ENCODE measurements around the gene DNAJC12. TPM values are rescaled to one million over a fixed set of nuclear protein-coding genes. Genes with fewer than 3 reads are reported as not detected.

The DNAJC12 gene
- total RNA-seq, 2 experiments from 2014 or later = 13.2 to 13.9 TPM

GRCh38 chr10:67804395-67804678 is 33.7 kb downstream of the DNAJC12 start:
- intact Hi-C loops (cut with micrococcal nuclease) = no loop called here
- Mint-ChIP-seq H3K4me3 (no peak overlapping the region), H3K27ac (peak overlapping the region; percentile 87)

GRCh38 chr10:67803588-67804394 is 34.2 kb downstream of the DNAJC12 start:
- Mint-ChIP-seq H3K9me3 (no peaks in the 10 kb centered on the region), H3K4me1 (ENCODE audit: low read depth) (peaks cover 10% of the 10 kb centered on the region), H3K27ac (peak overlapping the region; percentile 87), H3K27me3 (ENCODE audit: low read depth) (no peaks in the 10 kb centered on the region), H3K36me3 (ENCODE audit: low read depth) (no peaks in the 10 kb centered on the region), H3K4me3 (no peak overlapping the region)
- peak; percentile 51 for DNase-seq
- CTCF ChIA-PET = interaction anchor here (1.0 to 2.2 kb wide), 4 partner anchors 8 to 352 kb away, joined by 3 to 14 read pairs (median 4); no protein-coding TSS in a partner anchor
- intact Hi-C loops (cut with micrococcal nuclease) = loop anchor here (1.0 kb wide), 3 partner anchors 12 to 46 kb away; no protein-coding TSS in a partner anchor

More at GRCh38 chr10:67804395-67804678, 33.7 kb downstream of the DNAJC12 start:
- Mint-ChIP-seq H3K9me3 (no peaks in the 10 kb centered on the region), H3K36me3 (ENCODE audit: low read depth) (no peaks in the 10 kb centered on the region), H3K27me3 (ENCODE audit: low read depth) (no peaks in the 10 kb centered on the region), H3K4me1 (ENCODE audit: low read depth) (peaks cover 10% of the 10 kb centered on the region)
- DNase-seq = no peak
- CTCF ChIA-PET = interaction anchor here (0.6 to 1.4 kb wide), 2 partner anchors 11 to 16 kb away, joined by 3 to 5 read pairs; no protein-coding TSS in a partner anchor

- Mint-ChIP-seq H3K27ac (peak overlapping the region; percentile 59), H3K4me3 (no peak overlapping the region), H3K36me3 (ENCODE audit: low read depth) (no peaks in the 10 kb centered on the region), H3K9me3 (no peaks in the 10 kb centered on the region), H3K4me1 (ENCODE audit: low read depth) (peaks cover 10% of the 10 kb centered on the region), H3K27me3 (ENCODE audit: low read depth) (no peaks in the 10 kb centered on the region)
- DNase-seq = no peak
- CTCF ChIA-PET = interaction anchor here (1.0 to 2.2 kb wide), 3 partner anchors 8 to 353 kb away, joined by 3 to 14 read pairs (median 4); no protein-coding TSS in a partner anchor
- intact Hi-C loops (cut with micrococcal nuclease) = loop anchor here (1.0 kb wide), 3 partner anchors 12 to 46 kb away; no protein-coding TSS in a partner anchor
Observed at GRCh38 chr10:67802767-67803538, 35.0 kb downstream of the DNAJC12 start.

GRCh38 chr10:67801118-67801517 is 36.9 kb downstream of the DNAJC12 start:
- CTCF ChIA-PET = no interaction called here
- Mint-ChIP-seq H3K4me1 (ENCODE audit: low read depth) (peaks cover 10% of the 10 kb centered on the region), H3K27me3 (ENCODE audit: low read depth) (no peaks in the 10 kb centered on the region), H3K36me3 (ENCODE audit: low read depth) (no peaks in the 10 kb centered on the region), H3K27ac (no peak overlapping the region), H3K4me3 (no peak overlapping the region), H3K9me3 (no peaks in the 10 kb centered on the region)
- DNase-seq = no peak
- intact Hi-C loops (cut with micrococcal nuclease) = no loop called here

GRCh38 chr10:67794909-67795460 is 43.0 kb downstream of the DNAJC12 start:
- Mint-ChIP-seq H3K27ac (no peak overlapping the region), H3K9me3 (no peaks in the 10 kb centered on the region)

GRCh38 chr10:67794256-67794655 is 43.7 kb downstream of the DNAJC12 start:
- no peak overlapping the region for H3K27ac Mint-ChIP-seq
- no peaks in the 10 kb centered on the region for H3K9me3 Mint-ChIP-seq
- H3K27me3 Mint-ChIP-seq (ENCODE audit: low read depth) = no peaks in the 10 kb centered on the region
- intact Hi-C loops (cut with micrococcal nuclease) = no loop called here
- CTCF ChIA-PET = interaction anchor here (0.8 to 1.0 kb wide), 2 partner anchors 14 to 97 kb away, joined by 3 to 4 read pairs; no protein-coding TSS in a partner anchor
- H3K4me1 Mint-ChIP-seq (ENCODE audit: low read depth) = peaks cover 22% of the 10 kb centered on the region
- no peaks in the 10 kb centered on the region for H3K36me3 Mint-ChIP-seq (ENCODE audit: low read depth)
- DNase-seq = no peak
- H3K4me3 Mint-ChIP-seq = no peak overlapping the region

More at GRCh38 chr10:67794909-67795460, 43.0 kb downstream of the DNAJC12 start:
- H3K27me3 Mint-ChIP-seq (ENCODE audit: low read depth) = no peaks in the 10 kb centered on the region
- intact Hi-C loops (cut with micrococcal nuclease) = no loop called here
- no peak for DNase-seq
- H3K4me1 Mint-ChIP-seq (ENCODE audit: low read depth) = peaks cover 17% of the 10 kb centered on the region
- H3K4me3 Mint-ChIP-seq = no peak overlapping the region
- CTCF ChIA-PET = interaction anchor here (0.6 to 0.8 kb wide), 2 partner anchors 15 to 60 kb away, joined by 3 read pairs; no protein-coding TSS in a partner anchor
- H3K36me3 Mint-ChIP-seq (ENCODE audit: low read depth) = no peaks in the 10 kb centered on the region

GRCh38 chr10:67793313-67793712 is 44.7 kb downstream of the DNAJC12 start:
- no peak for DNase-seq
- H3K4me3 Mint-ChIP-seq = no peak overlapping the region
- H3K36me3 Mint-ChIP-seq (ENCODE audit: low read depth) = no peaks in the 10 kb centered on the region
- H3K9me3 Mint-ChIP-seq = no peaks in the 10 kb centered on the region
- H3K27me3 Mint-ChIP-seq (ENCODE audit: low read depth) = peaks cover 2% of the 10 kb centered on the region
- H3K27ac Mint-ChIP-seq = peak overlapping the region; percentile 10
- intact Hi-C loops (cut with micrococcal nuclease) = no loop called here
- CTCF ChIA-PET = interaction anchor here (0.7 kb wide), 1 partner anchor 266 kb away, joined by 3 read pairs; no protein-coding TSS in a partner anchor
- peaks cover 28% of the 10 kb centered on the region for H3K4me1 Mint-ChIP-seq (ENCODE audit: low read depth)

GRCh38 chr10:67792653-67793052 is 45.3 kb downstream of the DNAJC12 start:
- H3K4me1 Mint-ChIP-seq (ENCODE audit: low read depth) = peaks cover 31% of the 10 kb centered on the region
- H3K36me3 Mint-ChIP-seq (ENCODE audit: low read depth) = no peaks in the 10 kb centered on the region
- no peak for DNase-seq
- no peaks in the 10 kb centered on the region for H3K9me3 Mint-ChIP-seq
- intact Hi-C loops (cut with micrococcal nuclease) = no loop called here
- peaks cover 2% of the 10 kb centered on the region for H3K27me3 Mint-ChIP-seq (ENCODE audit: low read depth)
- CTCF ChIA-PET = interaction anchor here (0.7 kb wide), 1 partner anchor 267 kb away, joined by 3 read pairs; no protein-coding TSS in a partner anchor
- H3K4me3 Mint-ChIP-seq = no peak overlapping the region
- H3K27ac Mint-ChIP-seq = no peak overlapping the region

- H3K36me3 Mint-ChIP-seq (ENCODE audit: low read depth) = no peaks in the 10 kb centered on the region
- H3K27ac Mint-ChIP-seq = peak overlapping the region; percentile 82
- peak; percentile 65 for DNase-seq
- no peaks in the 10 kb centered on the region for H3K9me3 Mint-ChIP-seq
- H3K4me3 Mint-ChIP-seq = no peak overlapping the region
- H3K4me1 Mint-ChIP-seq (ENCODE audit: low read depth) = peaks cover 31% of the 10 kb centered on the region
- CTCF ChIA-PET = interaction anchor here (0.6 to 4.2 kb wide), 5 partner anchors 11 to 366 kb away, joined by 4 to 93 read pairs (median 38); no protein-coding TSS in a partner anchor
- peaks cover 2% of the 10 kb centered on the region for H3K27me3 Mint-ChIP-seq (ENCODE audit: low read depth)
- intact Hi-C loops (cut with micrococcal nuclease) = loop anchor here (1.0 to 2.0 kb wide), 4 partner anchors 13 to 1110 kb away; partner anchors contain the start of gene DDX50
Observed at GRCh38 chr10:67790534-67791408, 47.2 kb downstream of the DNAJC12 start.

GRCh38 chr10:67789769-67790168 is 48.2 kb downstream of the DNAJC12 start:
- intact Hi-C loops (cut with micrococcal nuclease) = loop anchor here (2.0 to 5.0 kb wide), 2 partner anchors 298 to 1111 kb away; partner anchors contain the start of gene DDX50
- H3K9me3 Mint-ChIP-seq = no peaks in the 10 kb centered on the region
- CTCF ChIA-PET = interaction anchor here (0.6 to 4.2 kb wide), 5 partner anchors 10 to 367 kb away, joined by 5 to 93 read pairs (median 38); partner anchors contain the start of gene CTNNA3
- H3K36me3 Mint-ChIP-seq (ENCODE audit: low read depth) = no peaks in the 10 kb centered on the region
- H3K27ac Mint-ChIP-seq = peak overlapping the region; percentile 63
- peaks cover 34% of the 10 kb centered on the region for H3K4me1 Mint-ChIP-seq (ENCODE audit: low read depth)
- peaks cover 2% of the 10 kb centered on the region for H3K27me3 Mint-ChIP-seq (ENCODE audit: low read depth)
- H3K4me3 Mint-ChIP-seq = no peak overlapping the region
- no peak for DNase-seq
